Endothelial cell of umbilical vein (primary cell): ENCODE results near the gene MTFMT. TPM values are rescaled to one million over a fixed set of nuclear protein-coding genes. Genes with fewer than 3 reads are reported as not detected.

Experiments
- BruUV-seq: library from RNA; stranded (reverse); fragments of 400-500 nt; replicated peaks from 2 replicates; lab custom pipeline; 2021; lab: Mats Ljungman, UMichigan
- CTCF ChIA-PET: fragments of 300-600, 350-600 bp; sonication (Branson Sonifier 250); formaldehyde crosslinking; loops from one replicate; lab custom pipeline; 2021; ENCODE audit warnings: antibody characterized with exemption, inconsistent platforms; lab: Charles Lee
- POLR2A ChIA-PET: fragments of 300-600, 350-600 bp; sonication (Branson Sonifier 250); formaldehyde crosslinking; loops from one replicate; lab custom pipeline; 2021; ENCODE audit warnings: antibody characterized with exemption, inconsistent platforms; lab: Charles Lee
- DNase-seq: peaks from one replicate; pipeline ENCODE4 v3.0.0-alpha.2; 2011; ENCODE audit warnings: low read depth, low spot score
- FAIRE-seq: peaks from 2 replicates; lab custom pipeline; 2011; peaks lifted over from hg19 to GRCh38; lab: Jason Lieb, UNC
- H2AFZ ChIP-seq: 2 replicates; pipeline ENCODE4 v1.6.0; 2012; ENCODE audit warnings: low read depth, low read length, control low read depth, inconsistent platforms
- H3K27ac ChIP-seq: 2 replicates; pipeline ENCODE4 v1.5.1; 2011; ENCODE audit warnings: low read depth, mild to moderate bottlenecking, control low read depth, low read length, moderate library complexity; ENCODE audit not compliant: insufficient read depth
- H3K27me3 ChIP-seq, 2 experiments: 2 replicates each; pipeline versions ENCODE4 v1.6.0 to v1.6.1; 2011; ENCODE audit warnings: low read length in 2 of 2, mixed read lengths in 1 of 2; ENCODE audit not compliant: control insufficient read depth in 2 of 2, insufficient read depth in 2 of 2
- H3K36me3 ChIP-seq, 2 experiments: 2 replicates in 1 of 2; 3 replicates in 1 of 2; pipeline ENCODE4 v1.5.1; 2011; ENCODE audit warnings: low read length in 2 of 2, mild to moderate bottlenecking in 1 of 2, moderate library complexity in 1 of 2; ENCODE audit not compliant: control insufficient read depth in 2 of 2, insufficient read depth in 2 of 2; ENCODE audit errors: extremely low read depth in 1 of 2
- H3K4me1 ChIP-seq: 3 replicates; pipeline ENCODE4 v1.5.1; 2011; ENCODE audit warnings: mild to moderate bottlenecking, low read length; ENCODE audit not compliant: control insufficient read depth, insufficient read depth; ENCODE audit errors: extremely low read depth
- H3K4me2 ChIP-seq: 2 replicates; pipeline ENCODE4 v1.6.1; 2011; ENCODE audit warnings: low read length, control low read depth, mixed read lengths; ENCODE audit not compliant: insufficient read depth
- H3K4me3 ChIP-seq, 3 experiments: fragments of 200-600 bp in 1 of 3; sonication (generic), shearing (Covaris generic) in 1 of 3; replicated peaks in 1 of 3; 2 replicates each; pipeline ENCODE4 v1.5.1; 2011 to 2016; ENCODE audit warnings: control low read depth in 3 of 3, low read length in 3 of 3, mild to moderate bottlenecking in 2 of 3, inconsistent platforms in 1 of 3, low read depth in 1 of 3, moderate library complexity in 1 of 3; ENCODE audit not compliant: insufficient read depth in 1 of 3
- H3K79me2 ChIP-seq: 2 replicates; pipeline ENCODE4 v1.6.0; 2012; ENCODE audit warnings: low read length, inconsistent platforms; ENCODE audit not compliant: control insufficient read depth, insufficient read depth
- H3K9ac ChIP-seq: replicated peaks from 2 replicates; pipeline ENCODE3; 2011; ENCODE audit warnings: low read length, control low read depth; ENCODE audit not compliant: insufficient read depth; ENCODE audit errors: extremely low read depth
- H3K9me1 ChIP-seq: replicated peaks from 3 replicates; pipeline ENCODE4 v1.6.0; 2011; ENCODE audit warnings: mild to moderate bottlenecking, low read length; ENCODE audit not compliant: control insufficient read depth, insufficient read depth; ENCODE audit errors: extremely low read depth
- H3K9me3 ChIP-seq: replicated peaks from 2 replicates; pipeline ENCODE4 v1.5.1; 2012; ENCODE audit warnings: low read length, inconsistent platforms; ENCODE audit not compliant: control insufficient read depth, insufficient read depth
- H4K20me1 ChIP-seq: replicated peaks from 2 replicates; pipeline ENCODE3; 2011; ENCODE audit warnings: mild to moderate bottlenecking, low read length; ENCODE audit not compliant: control insufficient read depth, insufficient read depth; ENCODE audit errors: extremely low read depth
- CTCF ChIP-seq, 2 donors: IDR thresholded peaks; 1 replicate in 1 of 2; 2 replicates in 1 of 2; pipeline ENCODE4 v1.5.1; 2011; ENCODE audit warnings: low read length in 2 of 2, mild to moderate bottlenecking in 2 of 2, moderate library complexity in 2 of 2, control low read depth in 1 of 2, inconsistent platforms in 1 of 2, low read depth in 1 of 2; ENCODE audit not compliant: insufficient read depth in 1 of 2; ENCODE audit errors: extremely low read depth in 1 of 2
- EZH2 ChIP-seq: IDR thresholded peaks from 2 replicates; pipeline ENCODE4 v1.6.1; 2012; ENCODE audit warnings: borderline replicate concordance, low read depth, mild to moderate bottlenecking, moderate library complexity, low read length, inconsistent platforms; ENCODE audit not compliant: severe bottlenecking
- FOS ChIP-seq: IDR thresholded peaks from 2 replicates; pipeline ENCODE4 v1.6.1; 2011; ENCODE audit warnings: mild to moderate bottlenecking, low read length, moderate library complexity, borderline replicate concordance; ENCODE audit not compliant: insufficient read depth
- GATA2 ChIP-seq: IDR thresholded peaks from 2 replicates; pipeline ENCODE4 v1.7.0; 2011; ENCODE audit warnings: low read depth, mild to moderate bottlenecking, moderate library complexity, mixed read lengths, low read length; ENCODE audit not compliant: insufficient read length, insufficient read depth
- JUN ChIP-seq: IDR thresholded peaks from 2 replicates; pipeline ENCODE4 v1.6.1; 2011; ENCODE audit warnings: borderline replicate concordance, low read depth; ENCODE audit not compliant: insufficient read length, insufficient read depth
- MAX ChIP-seq: IDR thresholded peaks from 2 replicates; pipeline ENCODE4 v1.6.1; 2011; ENCODE audit not compliant: insufficient read depth, insufficient read length
- MYC ChIP-seq: IDR thresholded peaks from one replicate; pipeline ENCODE4 v1.6.1; 2011; ENCODE audit warnings: mild to moderate bottlenecking, low read depth, low read length
- POLR2A ChIP-seq: IDR thresholded peaks from 2 replicates; pipeline ENCODE4 v1.6.1; 2012; ENCODE audit warnings: low read depth, mild to moderate bottlenecking, control low read depth, low read length
- POLR2AphosphoS5 ChIP-seq: IDR thresholded peaks from 2 replicates; pipeline ENCODE4 v1.6.1; 2012; ENCODE audit warnings: low read depth, mild to moderate bottlenecking, control low read depth, low read length, moderate library complexity; ENCODE audit not compliant: insufficient read depth
- dilution Hi-C: fragments of 300-500 bp; cut with MboI; formaldehyde crosslinking; loops from one replicate; pipeline ENCODE4 v1.15.0; 2019; ENCODE audit warnings: low sequenced_read_pairs; ENCODE audit not compliant: extremely low pct_ligation_motif_present
- intact Hi-C: fragments of 100-400 bp; cut with micrococcal nuclease; formaldehyde crosslinking; loops from one replicate; pipeline ENCODE4 v1.10.0; 2022
- polyA plus RNA-seq, 4 experiments: library from polyadenylated mRNA; depleted of rRNA in 3 of 4; stranded (reverse) in 3 of 4; unstranded in 1 of 4; fragments of >200 nt; gene quantifications; 2 replicates each; pipeline versions ENCODE4 v1.2.1 to v1.2.3, GENCODE V29; 2011 to 2012; ENCODE audit warnings: missing spikeins in 1 of 4
- total RNA-seq: library from RNA; stranded (reverse); gene quantifications from 2 replicates; pipeline ENCODE4 v1.2.3, GENCODE V29; 2021

The MTFMT gene
- total and polyA plus RNA-seq, 2 donors (not counting 3 experiments of a cell fraction or from before 2014, with no cell fraction given), result 7.5 to 20.4 TPM

GRCh38 chr15:65038836-65039235 is 9.4 kb upstream of the MTFMT start:
- H2AFZ ChIP-seq, result no peak overlapping the region
- H3K4me3 ChIP-seq, result no peak overlapping the region
- no peaks in the 10 kb centered on the region for H3K79me2 ChIP-seq
- dilution Hi-C loops, result no loop called here
- no peaks in the 10 kb centered on the region for H3K9me1 ChIP-seq
- no peak overlapping the region for H3K4me2 ChIP-seq
- no peaks in the 10 kb centered on the region for H3K27me3 ChIP-seq
- H3K36me3 ChIP-seq, result no peaks in the 10 kb centered on the region
- intact Hi-C loops, result no loop called here
- ChIA-PET CTCF (interaction anchor here (0.7 to 1.5 kb wide), 3 partner anchors 16 to 63 kb away, joined by 3 to 4 read pairs (median 3); no protein-coding TSS in a partner anchor), POLR2A (no interaction called here)
- TF ChIP-seq MAX, result no peak
- no peak for TF ChIP-seq JUN
- no peak for TF ChIP-seq POLR2AphosphoS5
- TF ChIP-seq MYC, result no peak
- no peak for TF ChIP-seq GATA2
- TF ChIP-seq FOS, result no peak
- no peak for TF ChIP-seq CTCF (IDR thresholded peaks at IDR 0.05; ENCODE audit: extremely low read depth in 1 of 2, insufficient read depth in 1 of 2, low read depth in 1 of 2, low read length in 2 of 2)
- TF ChIP-seq EZH2, result no peak
- no peak for TF ChIP-seq POLR2A
- no peaks in the 10 kb centered on the region for H4K20me1 ChIP-seq
- H3K4me1 ChIP-seq, result no peaks in the 10 kb centered on the region
- BruUV-seq, result no TSS peak
- H3K27ac ChIP-seq, result no peak overlapping the region
- no peak for DNase-seq
- no peak overlapping the region for H3K9ac ChIP-seq
- FAIRE-seq, result no peak
- H3K9me3 ChIP-seq, result no peaks in the 10 kb centered on the region
